ENCODE data around the gene PUS3.

The PUS3 gene

GRCh38 chr11:125943661-125944349 is 40.8 kb upstream of the PUS3 start:
- no peaks in the 10 kb centered on the region for H3K27me3 ChIP-seq (ENCODE audit: insufficient read depth, poor library complexity, severe bottlenecking)
- H3K27ac ChIP-seq (ENCODE audit: poor library complexity, severe bottlenecking) = no peak overlapping the region
- no peak overlapping the region for H3K4me3 ChIP-seq (ENCODE audit: severe bottlenecking)
- no peaks in the 10 kb centered on the region for H3K36me3 ChIP-seq (ENCODE audit: low read depth)
- no peak for TF ChIP-seq CTCF (IDR thresholded peaks at IDR 0.05; ENCODE audit: poor library complexity, severe bottlenecking)
- no peaks in the 10 kb centered on the region for H3K4me1 ChIP-seq (ENCODE audit: insufficient read depth, poor library complexity, severe bottlenecking)
- ATAC-seq (ENCODE audit: low read depth) (no peak), DNase-seq (ENCODE audit: low spot score) (no peak)
- H3K9me3 ChIP-seq (ENCODE audit: severe bottlenecking) = no peaks in the 10 kb centered on the region

- DNase-seq (ENCODE audit: low spot score) = no peak
- no peak for ATAC-seq (ENCODE audit: low read depth)
- Histone ChIP-seq H3K27me3 (ENCODE audit: insufficient read depth, poor library complexity, severe bottlenecking) (no peaks in the 10 kb centered on the region), H3K4me3 (ENCODE audit: severe bottlenecking) (no peak overlapping the region), H3K27ac (ENCODE audit: poor library complexity, severe bottlenecking) (no peak overlapping the region), H3K4me1 (ENCODE audit: insufficient read depth, poor library complexity, severe bottlenecking) (no peaks in the 10 kb centered on the region), H3K36me3 (ENCODE audit: low read depth) (no peaks in the 10 kb centered on the region), H3K9me3 (ENCODE audit: severe bottlenecking) (no peaks in the 10 kb centered on the region)
- no peak for TF ChIP-seq CTCF (IDR thresholded peaks at IDR 0.05; ENCODE audit: poor library complexity, severe bottlenecking)
Measured at GRCh38 chr11:125942771-125943428, 39.9 kb upstream of the PUS3 start.

GRCh38 chr11:125941619-125942611 is 38.9 kb upstream of the PUS3 start:
- DNase-seq (ENCODE audit: low spot score) = no peak
- no peaks in the 10 kb centered on the region for H3K36me3 ChIP-seq (ENCODE audit: low read depth)
- peak; percentile 78 for TF ChIP-seq CTCF (IDR thresholded peaks at IDR 0.05; ENCODE audit: poor library complexity, severe bottlenecking)
- no peaks in the 10 kb centered on the region for H3K9me3 ChIP-seq (ENCODE audit: severe bottlenecking)
- ATAC-seq (ENCODE audit: low read depth) = peak; percentile 88
- no peak overlapping the region for H3K27ac ChIP-seq (ENCODE audit: poor library complexity, severe bottlenecking)
- H3K4me3 ChIP-seq (ENCODE audit: severe bottlenecking) = no peak overlapping the region
- no peaks in the 10 kb centered on the region for H3K27me3 ChIP-seq (ENCODE audit: insufficient read depth, poor library complexity, severe bottlenecking)
- no peaks in the 10 kb centered on the region for H3K4me1 ChIP-seq (ENCODE audit: insufficient read depth, poor library complexity, severe bottlenecking)

GRCh38 chr11:125941267-125941618 is 38.2 kb upstream of the PUS3 start:
- Histone ChIP-seq H3K4me1 (ENCODE audit: insufficient read depth, poor library complexity, severe bottlenecking) (no peaks in the 10 kb centered on the region), H3K4me3 (ENCODE audit: severe bottlenecking) (no peak overlapping the region), H3K27me3 (ENCODE audit: insufficient read depth, poor library complexity, severe bottlenecking) (no peaks in the 10 kb centered on the region), H3K36me3 (ENCODE audit: low read depth) (no peaks in the 10 kb centered on the region), H3K9me3 (ENCODE audit: severe bottlenecking) (no peaks in the 10 kb centered on the region), H3K27ac (ENCODE audit: poor library complexity, severe bottlenecking) (no peak overlapping the region)
- ATAC-seq (ENCODE audit: low read depth) (no peak), DNase-seq (ENCODE audit: low spot score) (no peak)
- TF ChIP-seq CTCF (IDR thresholded peaks at IDR 0.05; ENCODE audit: poor library complexity, severe bottlenecking) = no peak

Data from RWPE2 (cell line).